Lower lobe of right lung (tissue), 2 donors: ENCODE data around the gene SLCO1B1. TPM values are rescaled to one million over a fixed set of nuclear protein-coding genes. Genes with fewer than 3 reads are reported as not detected.
"Not testable (repeated sequence)": the region's sequence is repeated elsewhere in the genome, so short reads cannot be mapped to it uniquely, and the experiment has no call there.

Source experiments
- ATAC-seq, 2 donors: fragments of 200-7000 bp; cut with Tn5 transposase; one replicate each; pipeline ENCODE4 v1.9.1; 2020 to 2022; ENCODE audit warnings: mild to moderate bottlenecking in 2 of 2, moderate library complexity in 2 of 2
- DNase-seq: peaks from one replicate; pipeline ENCODE4 v3.0.0-alpha.2; 2020
- H3K27ac ChIP-seq: fragments of 200-600 bp; one replicate; pipeline ENCODE4 v1.8.0; 2022
- H3K27me3 ChIP-seq: fragments of 200-600 bp; one replicate; pipeline ENCODE4 v1.8.0; 2022; ENCODE audit warnings: low read depth
- H3K36me3 ChIP-seq: fragments of 200-600 bp; one replicate; pipeline ENCODE4 v1.8.0; 2022; ENCODE audit warnings: mild to moderate bottlenecking
- H3K4me1 ChIP-seq: fragments of 200-600 bp; one replicate; pipeline ENCODE4 v1.8.0; 2022
- H3K4me3 ChIP-seq: fragments of 200-600 bp; one replicate; pipeline ENCODE4 v1.8.0; 2022; ENCODE audit warnings: mild to moderate bottlenecking
- H3K9me3 ChIP-seq: fragments of 200-600 bp; one replicate; pipeline ENCODE4 v1.8.0; 2022
- intact Hi-C: fragments of 100-400 bp; cut with DNase I; formaldehyde crosslinking; loops from one replicate; pipeline ENCODE4 v1.11.0; 2022
- long read RNA-seq: library from polyadenylated mRNA; unstranded; transcript quantifications from one replicate; pipeline ENCODE4 v2.0.0, GENCODE V29; 2021
- total RNA-seq: library from RNA; stranded (reverse); fragmentation: NEBNext Ultra II Directional; extraction: Animal tissue kit (Norgen Biotek cat#: 25700); gene quantifications from one replicate; pipeline ENCODE4 v1.2.1, GENCODE V29; 2021
- TF ChIP-seq, protein P1 (sequence below): fragments of 200-600 bp; IDR thresholded peaks from one replicate; pipeline ENCODE4 v1.8.0; 2022; ENCODE audit warnings: antibody characterized with exemption, mild to moderate bottlenecking
- donor health status: DM: no; HTN: yes; CAD: no; lungs with severe emphysema.

The SLCO1B1 gene, protein sequence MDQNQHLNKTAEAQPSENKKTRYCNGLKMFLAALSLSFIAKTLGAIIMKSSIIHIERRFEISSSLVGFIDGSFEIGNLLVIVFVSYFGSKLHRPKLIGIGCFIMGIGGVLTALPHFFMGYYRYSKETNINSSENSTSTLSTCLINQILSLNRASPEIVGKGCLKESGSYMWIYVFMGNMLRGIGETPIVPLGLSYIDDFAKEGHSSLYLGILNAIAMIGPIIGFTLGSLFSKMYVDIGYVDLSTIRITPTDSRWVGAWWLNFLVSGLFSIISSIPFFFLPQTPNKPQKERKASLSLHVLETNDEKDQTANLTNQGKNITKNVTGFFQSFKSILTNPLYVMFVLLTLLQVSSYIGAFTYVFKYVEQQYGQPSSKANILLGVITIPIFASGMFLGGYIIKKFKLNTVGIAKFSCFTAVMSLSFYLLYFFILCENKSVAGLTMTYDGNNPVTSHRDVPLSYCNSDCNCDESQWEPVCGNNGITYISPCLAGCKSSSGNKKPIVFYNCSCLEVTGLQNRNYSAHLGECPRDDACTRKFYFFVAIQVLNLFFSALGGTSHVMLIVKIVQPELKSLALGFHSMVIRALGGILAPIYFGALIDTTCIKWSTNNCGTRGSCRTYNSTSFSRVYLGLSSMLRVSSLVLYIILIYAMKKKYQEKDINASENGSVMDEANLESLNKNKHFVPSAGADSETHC
- total RNA-seq, result not detected
- long read RNA-seq, result 0 reads

DNA sequence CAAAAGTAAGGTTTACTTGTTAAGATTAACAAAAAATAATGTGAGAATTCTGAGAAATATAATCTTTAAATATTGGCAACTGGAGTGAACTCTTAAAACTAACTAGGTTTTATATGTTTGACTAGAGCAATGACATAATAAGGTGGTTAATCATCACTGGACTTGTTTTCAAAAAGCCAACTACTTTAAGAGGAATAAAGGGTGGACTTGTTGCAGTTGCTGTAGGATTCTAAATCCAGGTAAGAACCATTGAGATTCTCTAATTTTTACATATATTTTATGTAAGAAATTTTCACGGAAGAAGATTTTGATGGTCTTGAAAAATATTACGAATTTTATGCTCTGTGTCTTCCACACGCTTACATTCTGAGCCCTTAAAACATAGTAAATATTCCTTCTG, at the start of gene SLCO1B1:
SLCO1B1 (plus strand) TSS at position 197 of the 400 bp plus-strand sequence. CDS start 10,381 bp downstream, outside the sequence.
- no peaks in the 10 kb centered on the region for H3K27me3 ChIP-seq
- DNase-seq, result no peak
- TF ChIP-seq, protein P1, sequence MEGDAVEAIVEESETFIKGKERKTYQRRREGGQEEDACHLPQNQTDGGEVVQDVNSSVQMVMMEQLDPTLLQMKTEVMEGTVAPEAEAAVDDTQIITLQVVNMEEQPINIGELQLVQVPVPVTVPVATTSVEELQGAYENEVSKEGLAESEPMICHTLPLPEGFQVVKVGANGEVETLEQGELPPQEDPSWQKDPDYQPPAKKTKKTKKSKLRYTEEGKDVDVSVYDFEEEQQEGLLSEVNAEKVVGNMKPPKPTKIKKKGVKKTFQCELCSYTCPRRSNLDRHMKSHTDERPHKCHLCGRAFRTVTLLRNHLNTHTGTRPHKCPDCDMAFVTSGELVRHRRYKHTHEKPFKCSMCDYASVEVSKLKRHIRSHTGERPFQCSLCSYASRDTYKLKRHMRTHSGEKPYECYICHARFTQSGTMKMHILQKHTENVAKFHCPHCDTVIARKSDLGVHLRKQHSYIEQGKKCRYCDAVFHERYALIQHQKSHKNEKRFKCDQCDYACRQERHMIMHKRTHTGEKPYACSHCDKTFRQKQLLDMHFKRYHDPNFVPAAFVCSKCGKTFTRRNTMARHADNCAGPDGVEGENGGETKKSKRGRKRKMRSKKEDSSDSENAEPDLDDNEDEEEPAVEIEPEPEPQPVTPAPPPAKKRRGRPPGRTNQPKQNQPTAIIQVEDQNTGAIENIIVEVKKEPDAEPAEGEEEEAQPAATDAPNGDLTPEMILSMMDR, result no peak
- no peak within 1 kb of the TSS for H3K27ac ChIP-seq
- no peaks in the 10 kb centered on the region for H3K9me3 ChIP-seq
- ATAC-seq, result no peak
- no peaks in the 10 kb centered on the region for H3K36me3 ChIP-seq
- no peak within 1 kb of the TSS for H3K4me3 ChIP-seq
- intact Hi-C loops, result no loop called here
- H3K4me1 ChIP-seq, result no peaks in the 10 kb centered on the region

DNA sequence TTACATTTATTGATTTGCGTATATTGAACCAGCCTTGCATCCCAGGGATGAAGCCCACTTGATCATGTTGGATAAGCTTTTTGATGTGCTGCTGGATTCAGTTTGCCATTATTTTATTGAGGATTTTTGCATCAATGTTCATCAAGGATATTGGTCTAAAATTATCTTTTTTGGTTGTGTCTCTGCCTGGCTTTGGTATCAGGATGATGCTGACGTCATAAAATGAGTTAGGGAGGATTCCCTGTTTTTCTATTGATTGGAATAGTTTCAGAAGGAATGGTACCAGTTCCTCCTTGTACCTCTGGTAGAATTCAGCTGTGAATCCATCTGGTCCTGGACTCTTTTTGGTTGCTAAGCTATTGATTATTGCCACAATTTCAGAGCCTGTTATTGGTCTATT, 46.2 kb upstream of the SLCO1B1 start:
- H3K4me1 ChIP-seq, intact Hi-C loops, H3K36me3 ChIP-seq, DNase-seq, ATAC-seq, H3K4me3 ChIP-seq, H3K9me3 ChIP-seq, H3K27me3 ChIP-seq, H3K27ac ChIP-seq: not testable (repeated sequence)

DNA sequence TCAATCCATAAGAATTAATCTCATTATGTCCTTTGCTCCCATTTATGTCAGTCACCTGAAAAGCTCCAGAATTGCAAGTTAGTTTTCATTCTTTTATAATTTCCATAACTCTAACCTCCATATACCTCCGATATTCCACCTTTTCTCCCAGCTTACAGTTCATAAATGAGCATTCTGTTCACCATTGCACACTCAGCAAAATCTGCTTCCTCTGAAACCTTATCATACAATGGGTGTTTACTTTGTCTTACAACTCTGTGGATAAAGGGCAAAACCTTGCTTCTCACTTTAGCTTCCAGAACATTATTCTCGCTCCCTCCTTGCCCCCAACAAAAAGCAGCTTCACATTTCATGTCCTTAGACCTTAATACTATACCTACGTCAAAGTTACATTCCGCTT, 19.3 kb upstream of the SLCO1B1 start:
- no peak for ATAC-seq

DNA sequence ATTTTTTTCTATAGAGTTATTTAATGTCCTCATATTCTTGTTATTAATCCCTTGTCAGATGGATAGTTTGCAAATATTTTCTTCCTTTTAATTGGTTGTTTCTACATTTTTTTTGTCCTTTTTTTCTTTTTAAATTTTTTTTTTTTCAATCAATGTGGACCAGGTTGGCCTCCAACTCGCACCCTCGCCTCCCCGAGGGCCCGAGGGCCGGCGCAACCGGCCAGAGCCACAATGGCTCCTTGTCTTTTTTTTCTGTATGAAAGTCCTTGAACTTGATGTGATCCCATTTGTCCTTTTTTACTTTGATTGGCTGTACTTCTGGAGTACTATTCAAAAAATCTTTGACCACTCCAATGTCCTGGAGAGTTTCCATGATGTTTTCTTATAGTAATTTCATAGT, 17.7 kb upstream of the SLCO1B1 start:
- H3K27me3 ChIP-seq, result no peaks in the 10 kb centered on the region
- no peaks in the 10 kb centered on the region for H3K9me3 ChIP-seq
- no peaks in the 10 kb centered on the region for H3K4me1 ChIP-seq
- TF ChIP-seq, protein P1, result no peak
- H3K27ac ChIP-seq, result no peak overlapping the region
- intact Hi-C loops, result no loop called here
- no peak overlapping the region for H3K4me3 ChIP-seq
- DNase-seq, result no peak
- H3K36me3 ChIP-seq, result no peaks in the 10 kb centered on the region
- ATAC-seq, result no peak

More for the DNA sequence above, 19.3 kb upstream of the SLCO1B1 start:
- DNase-seq, result no peak
- intact Hi-C loops, result no loop called here
- no peak overlapping the region for H3K4me3 ChIP-seq
- TF ChIP-seq, protein P1, result no peak
- no peaks in the 10 kb centered on the region for H3K27me3 ChIP-seq
- H3K27ac ChIP-seq, result no peak overlapping the region
- no peaks in the 10 kb centered on the region for H3K4me1 ChIP-seq
- H3K9me3 ChIP-seq, result no peaks in the 10 kb centered on the region
- H3K36me3 ChIP-seq, result no peaks in the 10 kb centered on the region

DNA sequence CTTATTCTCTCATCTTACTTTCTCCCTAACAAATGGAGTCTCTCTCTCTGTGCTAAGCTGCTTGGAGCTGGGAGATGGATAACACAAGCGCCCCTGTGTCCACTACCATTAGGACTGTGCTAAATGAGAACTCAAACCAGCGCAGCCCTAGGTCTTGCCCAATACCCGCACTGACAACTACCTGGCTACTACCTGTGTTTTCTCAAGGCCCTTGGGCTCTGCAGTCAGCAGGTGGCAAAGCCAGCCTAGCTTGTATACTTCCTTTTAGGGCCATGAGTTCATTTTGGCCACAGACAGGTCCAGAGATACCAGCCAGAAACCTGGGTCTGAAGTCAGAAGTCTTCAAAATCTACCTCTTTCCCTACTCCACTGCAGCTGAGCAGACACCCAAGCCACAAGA, 13.0 kb upstream of the SLCO1B1 start:
- TF ChIP-seq, protein P1, result no peak
- Histone ChIP-seq H3K27me3 (no peaks in the 10 kb centered on the region), H3K4me1 (no peaks in the 10 kb centered on the region), H3K27ac (no peak overlapping the region), H3K9me3 (no peaks in the 10 kb centered on the region), H3K36me3 (no peaks in the 10 kb centered on the region), H3K4me3 (no peak overlapping the region)
- no peak for DNase-seq
- no peak for ATAC-seq
- intact Hi-C loops, result no loop called here

DNA sequence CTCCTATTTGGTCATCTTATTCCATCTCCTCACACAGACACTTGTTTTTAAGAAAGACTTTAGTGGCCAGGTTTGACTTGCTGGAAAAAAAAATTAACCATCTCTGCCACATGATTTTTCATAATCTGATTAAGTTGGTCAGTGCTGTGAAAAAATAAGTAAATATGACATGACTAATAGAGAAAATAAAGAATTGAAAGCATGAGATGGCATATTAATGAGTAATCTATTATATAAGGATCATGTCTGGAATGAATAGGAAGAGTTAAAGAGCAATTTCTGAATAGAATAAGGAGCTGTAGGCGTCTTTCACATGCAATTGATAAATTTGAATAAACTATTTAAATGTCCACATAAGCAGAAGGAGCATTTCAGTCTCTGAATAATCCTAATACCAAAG, 12.2 kb upstream of the SLCO1B1 start:
- intact Hi-C loops, result no loop called here
- ATAC-seq (no peak), DNase-seq (no peak)
- Histone ChIP-seq H3K4me1 (no peaks in the 10 kb centered on the region), H3K27ac (no peak overlapping the region), H3K4me3 (no peak overlapping the region), H3K9me3 (no peaks in the 10 kb centered on the region), H3K27me3 (no peaks in the 10 kb centered on the region), H3K36me3 (no peaks in the 10 kb centered on the region)
- TF ChIP-seq, protein P1, result no peak
